Lower leg skin (tissue), 4 donors: ENCODE data around the gene TECPR2. TPM values are rescaled to one million over a fixed set of nuclear protein-coding genes. Genes with fewer than 3 reads are reported as not detected.

Source experiments
- DNase-seq, 2 donors: peaks; one replicate each; pipeline ENCODE4 v3.0.0-alpha.2; 2019; ENCODE audit warnings: low spot score in 2 of 2
- H3K4me3 ChIP-seq: fragments of 200-600 bp; sonication (generic); 2 replicates; pipeline ENCODE4 v1.5.1; 2017; ENCODE audit warnings: mild to moderate bottlenecking, low read depth; ENCODE audit not compliant: poor library complexity, severe bottlenecking
- POLR2A ChIP-seq, 2 donors: fragments of 450-650 bp; IDR thresholded peaks; one replicate each; pipeline ENCODE4 v1.6.1; 2016 to 2017; ENCODE audit warnings: antibody characterized with exemption in 2 of 2, mild to moderate bottlenecking in 1 of 2, moderate library complexity in 1 of 2
- WGBS, 2 donors: methylation state at CpG; one replicate each; pipeline ENCODE4 v1.1.5; 2018; 5-methylcytosine and 5-hydroxymethylcytosine counted together
- intact Hi-C: fragments of 100-400 bp; cut with DNase I; formaldehyde crosslinking; loops from one replicate; pipeline ENCODE4 v1.15.0; 2023; ENCODE audit warnings: low total_unique reads
- total RNA-seq, 4 donors: library from RNA; depleted of rRNA; stranded (reverse); fragments of >200 nt; gene quantifications; one replicate each; pipeline ENCODE4 v1.1.0, GENCODE V29; 2016
- TF ChIP-seq, protein P1 (sequence below), 3 donors: fragments of 450-650 bp; IDR thresholded peaks; one replicate each; pipeline ENCODE4 v1.5.1; 2016; ENCODE audit warnings: antibody characterized with exemption in 3 of 3, mild to moderate bottlenecking in 3 of 3, moderate library complexity in 2 of 3

The TECPR2 gene
- total RNA-seq, 4 donors from 2014 or later, result 10.8 to 37.8 (median 17.8) TPM

- intact Hi-C loops, result no loop called here
- no peak overlapping the region for H3K4me3 ChIP-seq
- WGBS, 2 donors, result 83 to 87% methylated on average over 7 of the region's 7 CpGs
- no peak for TF ChIP-seq POLR2A (IDR thresholded peaks at IDR 0.05)
- TF ChIP-seq, protein P1, sequence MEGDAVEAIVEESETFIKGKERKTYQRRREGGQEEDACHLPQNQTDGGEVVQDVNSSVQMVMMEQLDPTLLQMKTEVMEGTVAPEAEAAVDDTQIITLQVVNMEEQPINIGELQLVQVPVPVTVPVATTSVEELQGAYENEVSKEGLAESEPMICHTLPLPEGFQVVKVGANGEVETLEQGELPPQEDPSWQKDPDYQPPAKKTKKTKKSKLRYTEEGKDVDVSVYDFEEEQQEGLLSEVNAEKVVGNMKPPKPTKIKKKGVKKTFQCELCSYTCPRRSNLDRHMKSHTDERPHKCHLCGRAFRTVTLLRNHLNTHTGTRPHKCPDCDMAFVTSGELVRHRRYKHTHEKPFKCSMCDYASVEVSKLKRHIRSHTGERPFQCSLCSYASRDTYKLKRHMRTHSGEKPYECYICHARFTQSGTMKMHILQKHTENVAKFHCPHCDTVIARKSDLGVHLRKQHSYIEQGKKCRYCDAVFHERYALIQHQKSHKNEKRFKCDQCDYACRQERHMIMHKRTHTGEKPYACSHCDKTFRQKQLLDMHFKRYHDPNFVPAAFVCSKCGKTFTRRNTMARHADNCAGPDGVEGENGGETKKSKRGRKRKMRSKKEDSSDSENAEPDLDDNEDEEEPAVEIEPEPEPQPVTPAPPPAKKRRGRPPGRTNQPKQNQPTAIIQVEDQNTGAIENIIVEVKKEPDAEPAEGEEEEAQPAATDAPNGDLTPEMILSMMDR (IDR thresholded peaks at IDR 0.05), result no peak
- DNase-seq, result no peak
Observed at GRCh38 chr14:102333390-102333789, 29.4 kb upstream of the TECPR2 start.

GRCh38 chr14:102333795-102334705 is 28.7 kb upstream of the TECPR2 start:
- intact Hi-C loops, result no loop called here
- TF ChIP-seq, protein P1 (IDR thresholded peaks at IDR 0.05), result no peak
- TF ChIP-seq POLR2A (IDR thresholded peaks at IDR 0.05), result no peak
- WGBS, 2 donors, result 91 to 95% methylated on average over 13 of the region's 13 CpGs

DNA sequence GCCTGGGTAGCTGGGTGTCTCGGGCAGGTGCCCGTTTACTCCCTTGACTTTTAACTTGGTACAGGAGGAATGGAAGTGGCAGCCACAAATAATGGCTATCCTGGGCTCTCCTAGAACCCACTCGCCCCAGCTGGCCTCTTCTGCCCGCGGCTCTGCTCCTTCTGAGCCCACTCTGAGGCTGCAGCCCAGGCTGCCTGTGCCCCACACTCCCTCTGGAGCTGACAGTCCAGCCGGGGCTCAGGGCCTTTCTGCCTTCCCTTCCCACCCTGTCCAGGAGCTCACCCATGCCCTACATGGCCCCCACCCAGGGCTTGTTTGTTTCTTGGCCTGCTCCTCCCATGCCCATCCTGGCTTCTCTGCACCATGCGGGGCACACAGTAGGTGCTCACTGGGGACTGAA is 27.6 kb upstream of the TECPR2 start:
- no peak for DNase-seq
- intact Hi-C loops, result no loop called here
- no peak overlapping the region for H3K4me3 ChIP-seq
- TF ChIP-seq POLR2A (IDR thresholded peaks at IDR 0.05), result no peak
- TF ChIP-seq, protein P1 (IDR thresholded peaks at IDR 0.05), result no peak
- WGBS, 2 donors, result 95 to 97% methylated on average over 5 to 7 of the region's 7 CpGs

More at GRCh38 chr14:102333795-102334705, 28.7 kb upstream of the TECPR2 start:
- H3K4me3 ChIP-seq, result no peak overlapping the region
- DNase-seq, result no peak

DNA sequence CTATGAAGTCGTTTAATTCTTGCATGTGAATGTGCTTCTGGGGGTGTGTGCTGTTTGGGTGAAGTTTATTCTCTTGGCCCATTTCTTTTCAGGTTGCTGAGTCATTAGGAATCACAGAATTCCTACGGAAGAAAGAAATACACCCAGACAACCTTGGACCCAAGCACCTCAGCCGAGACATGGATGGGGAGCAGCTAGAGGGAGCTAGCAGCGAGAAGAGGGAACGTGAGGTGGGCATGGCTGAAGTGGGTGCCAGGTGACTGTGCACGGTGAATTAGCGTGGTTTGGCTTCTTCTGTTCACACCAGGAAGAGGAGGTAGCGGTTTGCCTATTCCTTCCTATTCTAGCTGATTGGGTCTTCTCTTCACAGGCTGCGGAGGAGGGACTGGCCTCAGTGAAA is 24.0 kb upstream of the TECPR2 start:
- no peak for DNase-seq
- no peak overlapping the region for H3K4me3 ChIP-seq
- intact Hi-C loops, result no loop called here
- 89 to 91% methylated on average over 9 of the region's 9 CpGs for WGBS, 2 donors
- no peak for TF ChIP-seq POLR2A (IDR thresholded peaks at IDR 0.05)
- TF ChIP-seq, protein P1 (IDR thresholded peaks at IDR 0.05), result no peak

GRCh38 chr14:102341566-102341965 is 21.2 kb upstream of the TECPR2 start:
- DNase-seq, result no peak
- 91 to 92% methylated on average over 4 to 7 of the region's 8 CpGs for WGBS, 2 donors
- intact Hi-C loops, result no loop called here
- TF ChIP-seq POLR2A (IDR thresholded peaks at IDR 0.05), result no peak
- TF ChIP-seq, protein P1 (IDR thresholded peaks at IDR 0.05), result no peak
- H3K4me3 ChIP-seq, result no peak overlapping the region
